HG02885 (cell line): ENCODE measurements around the gene IFNGR2.
"Not testable (repeated sequence)": the region's sequence is repeated elsewhere in the genome, so short reads cannot be mapped to it uniquely, and the experiment has no call there.

Experiments
- ATAC-seq: cut with Tn5 transposase; IDR thresholded peaks from one replicate; pipeline ENCODE4 v1.9.1; 2021; ENCODE audit warnings: mild to moderate bottlenecking; ENCODE audit not compliant: unreplicated experiment, poor library complexity

Gene IFNGR2

DNA sequence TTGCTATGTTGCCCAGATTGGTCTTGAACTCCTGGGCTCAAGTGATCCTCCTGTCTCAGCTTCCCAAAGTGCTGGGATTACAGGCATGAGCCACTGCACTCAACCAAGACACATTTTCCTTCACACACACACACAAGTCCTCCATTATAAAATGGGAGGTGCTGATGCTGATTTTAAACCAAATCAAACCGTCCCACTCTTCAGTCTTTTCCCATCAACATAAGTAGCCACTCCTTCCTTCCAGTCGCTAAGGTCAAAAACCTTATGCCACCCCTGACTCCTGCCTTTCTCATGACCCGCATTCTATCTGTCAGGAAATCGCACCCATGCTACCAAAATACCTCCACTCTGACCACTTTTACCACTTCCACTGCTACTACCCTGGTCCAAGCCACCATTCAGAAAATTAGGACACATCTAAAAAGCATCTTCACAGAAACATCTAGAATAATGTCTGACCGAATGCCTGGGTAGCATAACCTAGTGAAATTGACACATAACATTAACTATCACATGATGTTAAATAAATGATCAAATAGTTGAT, 28.0 kb upstream of the IFNGR2 start:
- ATAC-seq, result no peak

DNA sequence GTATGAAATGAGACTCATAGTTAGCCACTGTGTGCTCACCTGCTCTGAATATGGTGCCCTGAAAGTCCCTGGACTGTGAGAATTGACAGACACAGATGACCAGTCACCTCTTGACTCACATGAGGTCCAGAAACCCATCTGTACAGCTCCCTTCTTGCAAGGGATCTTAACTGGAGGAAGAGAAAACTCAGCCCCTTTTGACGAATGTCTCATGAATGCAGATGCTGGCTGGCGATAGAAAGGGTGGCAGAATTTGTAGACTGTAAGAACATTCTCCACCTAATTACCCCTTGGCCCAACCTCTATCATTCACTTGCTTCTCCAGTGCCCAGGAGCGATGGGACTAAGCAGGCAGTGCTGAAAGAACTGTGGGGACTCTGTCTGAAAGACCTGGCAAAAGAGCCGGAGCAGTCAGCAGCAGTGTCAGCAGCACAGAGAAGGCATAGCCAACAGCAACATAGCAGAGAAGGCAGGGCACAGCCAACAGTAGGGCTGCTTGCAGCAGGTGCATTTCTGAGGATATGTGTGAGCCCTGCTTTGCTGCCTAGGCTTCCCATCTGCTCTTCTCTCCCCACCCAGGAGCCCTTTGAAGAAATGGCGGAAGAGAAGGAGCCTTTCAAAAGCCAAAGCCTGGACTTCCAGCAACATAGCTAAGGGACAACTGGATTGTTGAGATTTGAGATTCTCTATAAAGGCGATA, 25.8 kb upstream of the IFNGR2 start:
- ATAC-seq, result no peak

- no peak for ATAC-seq
These were observed 25.1 kb upstream of the IFNGR2 start for GRCh38 chr21:33378081-33378480.

GRCh38 chr21:33379934-33380333, 23.3 kb upstream of the IFNGR2 start:
- ATAC-seq, result not testable (repeated sequence)

GRCh38 chr21:33380483-33380998, 22.7 kb upstream of the IFNGR2 start:
- peak; percentile 56 for ATAC-seq

DNA sequence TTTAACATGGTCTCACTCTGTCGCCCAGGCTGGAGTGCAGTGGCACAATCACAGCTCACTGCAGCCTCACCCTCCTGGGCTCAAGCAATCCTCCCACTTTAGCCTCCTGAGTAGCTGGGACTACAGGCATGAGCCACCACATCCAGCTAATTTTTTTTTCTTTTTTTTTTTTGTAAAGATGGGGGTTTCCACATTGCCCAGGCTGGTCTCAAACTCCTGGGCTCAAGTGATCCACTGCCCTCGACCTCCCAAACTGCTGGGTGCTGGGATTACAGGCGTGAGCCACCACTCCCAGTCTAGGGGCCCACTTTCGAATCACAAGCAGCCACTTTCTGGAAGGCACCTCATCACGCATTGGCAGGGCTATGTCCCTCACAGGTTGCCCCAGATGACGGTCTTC, 21.8 kb upstream of the IFNGR2 start:
- ATAC-seq, result not testable (repeated sequence)

DNA sequence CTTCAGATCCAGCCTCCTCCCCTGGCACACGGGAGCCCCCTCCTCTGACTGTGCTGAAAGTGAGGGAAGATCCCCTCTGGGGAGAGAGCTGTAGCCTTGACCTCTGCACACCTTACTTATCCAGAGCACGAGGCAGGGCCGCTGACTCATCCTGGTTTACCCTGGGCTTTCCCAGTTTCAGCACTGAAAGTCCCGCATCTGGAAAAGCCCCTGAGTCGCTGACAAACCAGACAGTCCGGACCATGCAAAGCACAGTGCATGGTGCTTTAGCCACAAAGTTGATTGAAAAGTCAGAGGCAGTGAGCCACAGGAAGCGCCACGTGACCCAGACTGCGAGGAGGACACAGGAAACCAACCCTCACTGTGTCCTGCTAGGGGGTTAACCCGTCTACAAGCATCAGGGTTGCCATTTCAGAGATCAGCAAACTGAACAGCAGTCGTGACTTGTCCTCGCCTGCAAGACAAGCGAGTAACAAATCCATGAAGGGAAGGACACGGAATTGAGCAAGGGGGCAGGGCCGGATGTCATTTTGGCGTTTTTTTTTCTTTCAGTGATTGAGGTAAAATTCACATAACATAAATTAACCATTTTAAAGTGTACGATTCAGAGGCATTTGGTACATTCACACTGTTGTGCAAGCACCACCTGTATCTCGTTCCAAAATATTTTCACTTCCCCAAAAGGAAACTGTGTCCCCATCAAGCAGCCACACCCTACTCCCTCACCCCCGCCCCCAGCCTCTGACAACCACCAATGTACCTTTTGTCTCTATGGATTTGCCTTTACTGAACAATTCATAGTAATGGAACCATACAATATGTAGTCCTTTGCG, 19.9 kb upstream of the IFNGR2 start:
- ATAC-seq, result peak; percentile 81

- no peak for ATAC-seq
These were observed 18.3 kb upstream of the IFNGR2 start for GRCh38 chr21:33384841-33385331.

- no peak for ATAC-seq
These were observed 16.9 kb upstream of the IFNGR2 start for GRCh38 chr21:33386222-33386784.

DNA sequence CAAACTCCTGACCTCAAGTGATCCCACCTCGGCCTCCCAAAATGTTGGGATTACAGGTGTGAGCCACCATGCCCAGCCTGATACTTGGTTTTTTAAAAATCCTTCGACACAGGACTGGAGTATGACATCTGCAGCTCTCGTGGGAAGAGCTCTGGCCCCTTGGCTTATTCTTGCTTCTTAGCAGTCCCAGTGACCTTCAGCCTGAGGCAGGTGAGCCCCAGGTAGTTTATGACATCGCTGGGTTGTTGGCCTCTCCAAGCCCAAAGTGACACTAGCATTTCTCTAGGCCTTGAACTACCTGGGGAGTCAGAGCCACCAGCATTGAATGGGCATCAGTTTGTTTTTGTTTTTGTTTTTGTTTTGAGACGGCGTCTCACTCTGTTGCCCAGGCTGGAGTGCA, 15.9 kb upstream of the IFNGR2 start:
- no peak for ATAC-seq

- no peak for ATAC-seq
These were observed 15.0 kb upstream of the IFNGR2 start for GRCh38 chr21:33388188-33388587.

DNA sequence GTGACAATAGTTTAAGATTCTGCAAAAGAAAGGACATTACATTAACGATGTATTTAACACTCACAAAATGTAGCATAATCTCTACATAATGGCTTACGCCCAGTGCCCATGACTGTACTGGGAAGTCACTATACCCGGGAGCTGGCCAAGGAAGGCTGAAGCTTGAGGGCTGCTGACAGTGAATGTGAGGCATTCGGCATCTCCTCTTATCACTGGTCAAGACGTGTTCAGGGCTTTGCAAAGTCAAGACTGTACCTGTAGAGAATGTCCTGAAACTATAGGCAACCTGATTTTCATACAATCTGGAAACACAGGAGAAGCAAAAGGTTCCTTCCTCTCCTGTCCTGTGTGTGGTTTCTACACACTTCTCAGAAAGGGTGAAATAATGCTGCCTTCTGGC, 12.7 kb upstream of the IFNGR2 start:
- ATAC-seq, result no peak

- no peak for ATAC-seq
These were observed 11.6 kb upstream of the IFNGR2 start for GRCh38 chr21:33391656-33392055.

DNA sequence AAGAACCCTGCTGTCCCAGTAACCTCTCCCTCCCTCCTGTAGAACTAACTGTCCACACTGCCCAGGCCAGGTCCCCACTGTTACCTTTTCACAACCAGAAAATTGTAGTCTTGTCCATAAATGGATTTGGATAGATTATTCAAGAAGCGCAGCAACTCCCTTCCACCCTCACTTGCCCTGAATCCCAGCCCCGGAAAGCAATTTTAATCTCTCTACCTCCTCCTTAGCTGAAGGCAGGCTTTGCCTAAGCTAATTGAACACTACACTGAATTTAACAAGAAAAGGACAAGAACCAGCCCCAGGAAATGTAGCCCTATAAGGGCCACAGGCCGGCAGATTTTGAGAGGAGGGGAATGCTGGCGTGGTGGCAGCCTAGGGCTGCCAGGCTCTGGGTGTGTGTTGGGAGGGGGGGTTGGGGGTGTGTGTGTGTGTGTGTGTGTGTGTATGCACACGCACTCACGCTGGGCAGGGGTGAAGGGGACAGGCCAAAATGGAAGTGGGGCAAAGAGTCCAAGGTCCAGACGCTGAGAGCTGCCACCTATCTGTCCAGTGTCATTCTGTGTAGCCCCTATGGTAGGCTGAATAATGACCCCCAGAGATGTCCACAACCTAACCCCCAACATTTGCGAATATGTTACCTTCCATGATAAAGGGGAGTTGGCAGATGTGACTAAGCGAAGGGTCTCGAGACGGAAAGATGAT, 10.8 kb upstream of the IFNGR2 start:
- ATAC-seq, result no peak

DNA sequence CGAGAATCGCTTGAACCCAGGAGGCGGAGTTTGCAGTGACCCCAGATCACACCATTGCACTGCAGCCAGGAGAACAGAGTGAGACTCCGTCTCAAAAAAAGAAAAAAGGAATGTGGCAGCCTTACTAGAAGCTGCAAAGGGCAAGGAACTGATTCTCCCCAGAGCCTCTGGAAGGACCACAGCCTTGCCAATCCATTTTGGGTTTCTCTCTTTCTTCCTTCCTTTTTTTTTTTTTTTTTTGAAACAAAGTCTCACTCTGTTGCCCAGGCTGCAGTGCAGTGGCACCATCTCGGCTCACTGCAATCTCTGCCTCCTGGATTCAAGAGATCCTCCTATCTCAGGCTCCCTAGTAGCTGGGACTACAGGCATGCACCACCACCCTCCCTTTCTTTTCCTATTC, 9.9 kb upstream of the IFNGR2 start:
- no peak for ATAC-seq

DNA sequence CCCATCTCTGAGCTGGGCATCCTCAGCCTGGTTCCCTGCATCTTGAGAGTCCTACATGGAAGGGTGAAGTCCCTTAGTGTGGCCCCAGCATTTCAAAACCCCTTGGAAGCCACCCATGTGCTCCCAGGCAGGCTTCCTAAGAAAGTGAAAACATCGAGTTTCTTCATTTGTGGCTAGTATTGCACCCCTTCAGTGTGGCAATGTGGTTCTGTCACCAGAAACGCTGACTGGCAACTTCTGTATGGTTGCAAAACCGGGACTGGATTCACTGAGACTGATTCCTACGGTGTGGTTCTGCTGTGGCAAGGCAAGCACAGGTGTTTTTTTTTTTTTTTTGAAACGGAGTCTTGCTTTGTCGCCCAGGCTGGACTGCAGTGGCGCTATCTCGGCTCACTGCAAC, 9.0 kb upstream of the IFNGR2 start:
- ATAC-seq, result no peak

DNA sequence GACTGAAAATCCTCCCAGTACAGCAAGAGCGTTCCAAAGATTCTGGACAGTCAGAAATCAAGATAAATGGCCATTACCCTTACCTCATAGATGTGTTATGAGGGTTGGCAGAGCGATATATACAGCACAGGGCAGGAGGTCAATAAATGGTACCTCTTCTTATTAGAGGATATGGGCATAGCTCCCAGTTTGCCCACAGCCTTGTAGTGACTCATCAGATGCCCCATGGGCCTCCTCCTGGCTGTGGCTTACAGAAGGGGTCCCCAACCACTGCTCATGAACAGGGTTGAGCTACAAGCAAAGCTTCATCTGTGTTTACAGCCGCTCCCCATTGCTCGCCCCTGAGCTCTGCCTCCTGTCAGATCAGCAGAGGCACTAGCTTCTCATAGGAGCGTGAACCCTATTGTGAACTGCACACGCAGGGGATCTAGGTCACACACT, 7.3 kb upstream of the IFNGR2 start:
- ATAC-seq, result no peak

DNA sequence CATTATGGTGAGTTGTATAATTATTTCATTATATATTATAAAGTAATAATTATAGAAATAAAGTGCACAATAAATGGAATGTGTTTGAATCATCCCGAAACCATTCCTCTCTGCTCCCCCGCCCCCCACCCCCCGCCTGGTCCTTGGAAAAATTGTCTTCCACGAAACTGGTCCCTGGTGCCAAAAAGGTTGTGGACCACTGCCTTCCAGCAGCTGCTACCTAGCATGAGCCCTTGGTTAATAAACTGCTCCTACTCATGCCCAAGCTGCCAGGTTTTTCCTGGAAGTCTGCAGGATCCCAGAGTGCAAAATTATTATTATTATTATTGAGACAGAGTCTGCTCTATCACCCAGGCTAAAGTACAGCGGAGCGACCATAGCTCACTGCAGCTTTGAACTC, 6.8 kb upstream of the IFNGR2 start:
- ATAC-seq, result no peak

DNA sequence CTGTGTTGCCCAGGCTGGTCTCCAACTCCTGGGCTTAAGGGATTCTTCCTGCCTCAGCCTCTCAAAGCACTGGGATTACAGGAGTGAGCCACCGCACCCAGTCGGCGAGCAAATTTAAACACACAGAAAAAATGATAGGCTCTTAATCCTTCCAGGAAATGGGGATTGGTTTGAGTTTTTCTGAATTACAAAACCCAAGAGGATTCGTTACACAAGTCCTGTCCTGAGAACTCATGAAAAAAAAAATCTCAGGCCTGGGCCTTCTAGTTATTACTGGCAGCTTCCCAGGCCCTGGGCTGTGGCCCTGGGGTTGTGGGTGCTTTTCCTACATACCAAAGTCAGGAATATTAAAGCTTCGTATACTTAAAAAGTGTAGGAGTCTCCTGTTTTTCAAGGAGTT, 6.3 kb upstream of the IFNGR2 start:
- no peak for ATAC-seq

- ATAC-seq, result no peak
These were observed 5.5 kb upstream of the IFNGR2 start for GRCh38 chr21:33397717-33398116.
